Upper lobe of left lung (tissue), 4 donors: ENCODE data around the gene ATOH7.

Experiments
- CTCF ChIP-seq, 6 experiments: fragments of 450-650 bp in 4 of 6; fragments of 200-600 bp in 2 of 6; sonication (generic) in 2 of 6; IDR thresholded peaks; one replicate each; pipeline ENCODE4 v1.5.1; 2016 to 2019; ENCODE audit warnings: antibody characterized with exemption in 6 of 6
- POLR2A ChIP-seq, 4 donors: fragments of 450-650 bp; IDR thresholded peaks; one replicate each; pipeline ENCODE4 v1.5.1; 2016 to 2017; ENCODE audit warnings: antibody characterized with exemption in 4 of 4, mild to moderate bottlenecking in 2 of 4

- TF ChIP-seq CTCF (IDR thresholded peaks at IDR 0.05) (no peak), POLR2A (IDR thresholded peaks at IDR 0.05) (no peak)
Observed at GRCh38 chr10:68233046-68233445, 1.1 kb upstream of the ATOH7 start.
